AG09309 (cell line): Measurements from ENCODE around the gene PLPP1.

Experiments used
- DNase-seq: peaks from one replicate; pipeline ENCODE4 v3.0.0-alpha.2; 2010; ENCODE audit warnings: low read depth
- H3K4me3 ChIP-seq: 2 replicates; pipeline ENCODE4 v1.5.1; 2011; ENCODE audit warnings: mild to moderate bottlenecking, low read depth, low read length, moderate library complexity; ENCODE audit not compliant: control insufficient read depth
- TF ChIP-seq, protein P1 (sequence below): IDR thresholded peaks from 2 replicates; pipeline ENCODE4 v1.5.1; 2011; ENCODE audit warnings: mild to moderate bottlenecking, low read depth, low read length, inconsistent platforms; ENCODE audit not compliant: insufficient read depth, control insufficient read depth; ENCODE audit errors: missing control alignments

The PLPP1 gene

GRCh38 chr5:55407059-55407684, 127.6 kb downstream of the PLPP1 start:
- DNase-seq = peak; percentile 20
- H3K4me3 ChIP-seq = no peak overlapping the region
- TF ChIP-seq, protein P1, sequence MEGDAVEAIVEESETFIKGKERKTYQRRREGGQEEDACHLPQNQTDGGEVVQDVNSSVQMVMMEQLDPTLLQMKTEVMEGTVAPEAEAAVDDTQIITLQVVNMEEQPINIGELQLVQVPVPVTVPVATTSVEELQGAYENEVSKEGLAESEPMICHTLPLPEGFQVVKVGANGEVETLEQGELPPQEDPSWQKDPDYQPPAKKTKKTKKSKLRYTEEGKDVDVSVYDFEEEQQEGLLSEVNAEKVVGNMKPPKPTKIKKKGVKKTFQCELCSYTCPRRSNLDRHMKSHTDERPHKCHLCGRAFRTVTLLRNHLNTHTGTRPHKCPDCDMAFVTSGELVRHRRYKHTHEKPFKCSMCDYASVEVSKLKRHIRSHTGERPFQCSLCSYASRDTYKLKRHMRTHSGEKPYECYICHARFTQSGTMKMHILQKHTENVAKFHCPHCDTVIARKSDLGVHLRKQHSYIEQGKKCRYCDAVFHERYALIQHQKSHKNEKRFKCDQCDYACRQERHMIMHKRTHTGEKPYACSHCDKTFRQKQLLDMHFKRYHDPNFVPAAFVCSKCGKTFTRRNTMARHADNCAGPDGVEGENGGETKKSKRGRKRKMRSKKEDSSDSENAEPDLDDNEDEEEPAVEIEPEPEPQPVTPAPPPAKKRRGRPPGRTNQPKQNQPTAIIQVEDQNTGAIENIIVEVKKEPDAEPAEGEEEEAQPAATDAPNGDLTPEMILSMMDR = peak; percentile 79

GRCh38 chr5:55406292-55406691, 128.5 kb downstream of the PLPP1 start:
- no peak overlapping the region for H3K4me3 ChIP-seq
- TF ChIP-seq, protein P1 = no peak

GRCh38 chr5:55402199-55402598, 132.6 kb downstream of the PLPP1 start:
- no peak for DNase-seq
- TF ChIP-seq, protein P1 = no peak
- no peak overlapping the region for H3K4me3 ChIP-seq

More at GRCh38 chr5:55406292-55406691, 128.5 kb downstream of the PLPP1 start:
- DNase-seq = no peak

DNA sequence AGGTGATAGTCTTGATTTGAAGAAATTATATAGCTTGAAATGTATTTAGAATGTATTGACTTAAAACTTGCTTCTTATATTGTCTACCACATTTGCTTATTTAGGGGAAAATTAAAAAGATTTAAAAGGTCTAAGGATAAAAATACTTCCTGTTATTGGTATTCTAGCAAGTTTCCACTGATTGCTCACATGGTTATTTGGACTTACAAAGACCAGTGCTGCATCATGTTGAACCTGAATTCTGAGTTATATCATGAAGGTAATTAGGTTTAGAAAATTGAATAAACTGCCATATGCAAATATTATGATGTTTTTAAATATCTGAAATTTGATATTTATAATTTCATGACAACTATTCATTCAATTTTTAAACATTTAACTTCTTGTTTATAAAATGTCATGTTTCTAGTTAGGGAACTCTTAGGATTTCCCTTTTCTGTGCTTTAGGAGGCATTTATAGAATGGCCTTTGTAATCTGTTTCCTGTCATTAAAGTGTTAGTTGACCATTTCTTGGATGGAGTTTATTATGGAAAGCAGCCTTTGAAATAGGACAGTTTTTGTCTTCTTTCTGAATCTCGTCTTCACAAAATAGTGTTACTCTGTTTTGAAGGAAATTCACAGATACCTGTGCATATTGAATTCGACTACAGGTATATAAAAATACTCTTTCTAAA, 141.1 kb downstream of the PLPP1 start:
- H3K4me3 ChIP-seq = no peak overlapping the region
- DNase-seq = no peak
- TF ChIP-seq, protein P1 = no peak

GRCh38 chr5:55392669-55393068, 142.1 kb downstream of the PLPP1 start:
- no peak overlapping the region for H3K4me3 ChIP-seq
- TF ChIP-seq, protein P1 = no peak
- DNase-seq = no peak

DNA sequence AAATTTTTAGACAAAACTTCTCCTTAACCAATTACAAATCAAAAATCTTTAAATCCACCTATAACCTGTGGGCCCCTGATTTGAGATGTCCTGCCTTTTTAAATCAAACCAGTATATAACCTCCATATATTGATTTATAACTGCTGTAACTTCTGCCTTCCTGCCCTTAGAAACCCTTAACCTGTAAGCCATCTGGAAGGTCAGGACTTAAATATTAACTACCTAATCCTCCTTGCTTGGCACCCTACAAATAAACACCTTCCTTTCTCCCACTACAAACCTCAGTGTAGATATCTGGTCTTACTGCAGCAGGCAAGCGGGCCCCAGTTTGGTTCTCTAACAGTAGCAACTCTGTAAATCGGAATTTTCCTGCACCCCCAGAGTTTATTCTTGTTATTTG, 143.1 kb downstream of the PLPP1 start:
- TF ChIP-seq, protein P1 = no peak
- no peak overlapping the region for H3K4me3 ChIP-seq
- DNase-seq = no peak
